Astrocyte (in vitro differentiated cells and primary cell): ENCODE measurements around the gene MYO15B.

Experiments
- CTCF ChIP-seq: IDR thresholded peaks from 2 replicates; pipeline ENCODE4 v1.5.1; 2011; ENCODE audit warnings: low read depth, mild to moderate bottlenecking, inconsistent platforms, low read length, moderate library complexity; ENCODE audit not compliant: insufficient read depth
- EZH2 ChIP-seq: IDR thresholded peaks from 2 replicates; pipeline ENCODE4 v1.6.1; 2012; ENCODE audit warnings: mild to moderate bottlenecking, low read length, inconsistent platforms; ENCODE audit not compliant: insufficient read depth

GRCh38 chr17:75553295-75554110 is 34.1 kb upstream of the MYO15B start:
- TF ChIP-seq CTCF (no peak), EZH2 (no peak)
